CD14-positive monocyte (primary cell): ENCODE measurements around the gene CALML5. TPM values are rescaled to one million over a fixed set of nuclear protein-coding genes. Genes with fewer than 3 reads are reported as not detected.

Experiments
- DNase-seq, 3 donors: peaks; one replicate each; pipeline ENCODE4 v3.0.0-alpha.2; 2011 to 2022
- H2AFZ ChIP-seq: 2 replicates; pipeline ENCODE4 v1.6.0; 2012; ENCODE audit warnings: mild to moderate bottlenecking, low read depth, low read length, inconsistent platforms; ENCODE audit not compliant: insufficient read depth, poor library complexity, severe bottlenecking
- H3K27ac ChIP-seq, 2 donors: 1 replicate in 1 of 2; 2 replicates in 1 of 2; pipeline ENCODE4 v1.5.1; 2012 to 2013; ENCODE audit warnings: low read length in 2 of 2, control low read depth in 1 of 2, inconsistent platforms in 1 of 2, low read depth in 1 of 2, mild to moderate bottlenecking in 1 of 2
- H3K27me3 ChIP-seq, 2 donors: one replicate each; pipeline versions ENCODE4 v1.6.0 to v1.6.1; 2011 to 2013; ENCODE audit warnings: low read length in 2 of 2; ENCODE audit not compliant: control insufficient read depth in 2 of 2, insufficient read depth in 2 of 2
- H3K36me3 ChIP-seq, 2 donors: replicated peaks in 1 of 2; 1 replicate in 1 of 2; 2 replicates in 1 of 2; pipeline versions ENCODE4 v1.5.1 to v1.6.1; 2012 to 2013; ENCODE audit warnings: low read length in 2 of 2, control low read depth in 1 of 2, inconsistent platforms in 1 of 2, mild to moderate bottlenecking in 1 of 2; ENCODE audit not compliant: insufficient read depth in 2 of 2, control insufficient read depth in 1 of 2
- H3K4me1 ChIP-seq, 2 donors: 1 replicate in 1 of 2; 2 replicates in 1 of 2; pipeline versions ENCODE4 v1.5.1 to v1.6.1; 2012 to 2013; ENCODE audit warnings: low read length in 2 of 2, control low read depth in 1 of 2, inconsistent platforms in 1 of 2, mild to moderate bottlenecking in 1 of 2, moderate library complexity in 1 of 2; ENCODE audit not compliant: insufficient read depth in 2 of 2, control insufficient read depth in 1 of 2
- H3K4me2 ChIP-seq: replicated peaks from 2 replicates; pipeline ENCODE3; 2012; ENCODE audit warnings: low read length, moderate library complexity, mild to moderate bottlenecking; ENCODE audit not compliant: poor library complexity, severe bottlenecking; ENCODE audit errors: extremely low read depth
- H3K4me3 ChIP-seq, 3 experiments: fragments of 200-600 bp in 1 of 3; sonication (generic) in 1 of 3; replicated peaks in 1 of 3; 1 replicate in 2 of 3; 2 replicates in 1 of 3; pipeline ENCODE4 v1.5.1; 2011 to 2013; ENCODE audit warnings: low read length in 3 of 3, mild to moderate bottlenecking in 3 of 3, control low read depth in 2 of 3, low read depth in 2 of 3, inconsistent platforms in 1 of 3, moderate library complexity in 1 of 3
- H3K79me2 ChIP-seq: 2 replicates; pipeline ENCODE4 v1.6.0; 2012; ENCODE audit warnings: mild to moderate bottlenecking, control low read depth, inconsistent platforms, low read length, moderate library complexity; ENCODE audit not compliant: insufficient read depth
- H3K9ac ChIP-seq: 2 replicates; pipeline ENCODE4 v1.6.0; 2017; ENCODE audit warnings: low read length, mild to moderate bottlenecking; ENCODE audit not compliant: insufficient read depth, poor library complexity, severe bottlenecking
- H3K9me3 ChIP-seq, 2 donors: replicated peaks in 1 of 2; 1 replicate in 1 of 2; 2 replicates in 1 of 2; pipeline versions ENCODE4 v1.5.1 to v1.6.1; 2012 to 2013; ENCODE audit warnings: low read length in 2 of 2, control low read depth in 1 of 2; ENCODE audit not compliant: control insufficient read depth in 1 of 2, insufficient read depth in 1 of 2
- H4K20me1 ChIP-seq: 2 replicates; pipeline ENCODE4 v1.6.0; 2012; ENCODE audit warnings: mild to moderate bottlenecking, low read length, control low read depth, moderate library complexity; ENCODE audit not compliant: insufficient read depth
- H3K27ac Mint-ChIP-seq, 7 donors: one replicate each; pipeline ENCODE4 v1.8.0; 2020; ENCODE audit warnings: mild to moderate bottlenecking in 7 of 7, mixed read lengths in 7 of 7, moderate library complexity in 6 of 7, inconsistent platforms in 2 of 7
- H3K27me3 Mint-ChIP-seq, 3 donors: one replicate each; pipeline ENCODE4 v1.8.0; 2021 to 2022; ENCODE audit warnings: low read depth in 3 of 3, mild to moderate bottlenecking in 3 of 3, mixed read lengths in 3 of 3, moderate library complexity in 3 of 3, inconsistent platforms in 1 of 3
- H3K36me3 Mint-ChIP-seq, 2 donors: one replicate each; pipeline ENCODE4 v1.8.0; 2020; ENCODE audit warnings: mixed read lengths in 2 of 2, inconsistent platforms in 1 of 2, mild to moderate bottlenecking in 1 of 2
- H3K4me1 Mint-ChIP-seq: one replicate; pipeline ENCODE4 v1.8.0; 2020; ENCODE audit warnings: mild to moderate bottlenecking, mixed read lengths
- H3K4me3 Mint-ChIP-seq, 2 donors: one replicate each; pipeline ENCODE4 v1.8.0; 2020; ENCODE audit warnings: mild to moderate bottlenecking in 2 of 2, mixed read lengths in 2 of 2, moderate library complexity in 1 of 2
- H3K9me3 Mint-ChIP-seq, 7 donors: one replicate each; pipeline ENCODE4 v1.8.0; 2020 to 2022; ENCODE audit warnings: mixed read lengths in 7 of 7, mild to moderate bottlenecking in 6 of 7, moderate library complexity in 6 of 7, inconsistent platforms in 2 of 7
- WGBS: methylation state at CpG from one replicate; pipeline ENCODE4 v1.1.5; 2013; ENCODE audit warnings: missing lambda C conversion rate; ENCODE audit not compliant: insufficient coverage; 5-methylcytosine and 5-hydroxymethylcytosine counted together
- intact Hi-C, 2 donors: fragments of 100-400 bp; cut with micrococcal nuclease; formaldehyde crosslinking; loops; one replicate each; pipeline versions ENCODE4 v1.15.0 to v1.15.1; 2023
- polyA plus RNA-seq, 3 donors: library from polyadenylated mRNA; depleted of rRNA in 1 of 3; unstranded in 2 of 3; stranded (reverse) in 1 of 3; fragments of 300-500 nt in 2 of 3; fragments of >200 nt in 1 of 3; fragmentation: Illumina TruSeq in 2 of 3; gene quantifications; 1 replicate in 2 of 3; 2 replicates in 1 of 3; pipeline ENCODE4 v1.2.3, GENCODE V29; 2012 to 2021
- TF ChIP-seq, protein P1 (sequence below): fragments of 200-600 bp; IDR thresholded peaks from one replicate; pipeline ENCODE4 v1.8.0; 2022; ENCODE audit warnings: antibody characterized with exemption, mild to moderate bottlenecking

Gene CALML5
- polyA plus RNA-seq, 3 donors = not detected

DNA sequence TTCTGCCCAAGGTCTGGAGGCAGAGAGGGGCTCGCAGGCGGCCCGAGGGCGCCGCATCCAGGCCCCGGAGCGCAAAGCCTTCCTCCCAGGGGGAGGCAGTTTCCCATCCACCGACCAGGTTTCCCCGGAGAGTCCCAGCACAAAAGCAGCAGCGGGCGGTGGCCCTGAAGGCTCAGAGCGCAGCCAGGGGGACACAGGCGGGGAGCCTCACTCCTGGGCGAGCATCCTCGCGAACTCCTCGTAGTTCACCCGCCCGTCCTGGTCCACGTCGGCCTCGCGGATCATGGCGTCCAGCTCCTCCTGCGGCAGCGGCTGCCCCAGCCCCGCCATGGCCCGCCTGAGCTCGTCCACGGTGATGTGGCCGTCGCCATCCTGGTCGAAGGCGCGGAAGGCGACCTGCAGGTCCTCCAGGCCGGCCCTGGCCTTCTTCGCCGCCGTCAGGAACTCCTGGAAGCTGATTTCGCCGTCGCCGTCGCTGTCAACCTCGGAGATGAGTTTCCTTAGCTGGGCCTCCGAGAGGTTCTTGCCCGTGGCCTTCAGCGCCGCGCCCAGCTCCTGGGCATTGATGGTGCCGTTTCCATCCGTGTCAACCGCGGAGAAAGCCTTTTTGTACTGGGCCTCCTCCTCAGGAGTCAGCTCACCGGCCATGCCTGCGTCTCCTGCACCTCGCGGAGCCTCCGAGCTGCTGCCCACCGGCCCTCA, 428 bp downstream of the CALML5 start:
- TF ChIP-seq, protein P1, sequence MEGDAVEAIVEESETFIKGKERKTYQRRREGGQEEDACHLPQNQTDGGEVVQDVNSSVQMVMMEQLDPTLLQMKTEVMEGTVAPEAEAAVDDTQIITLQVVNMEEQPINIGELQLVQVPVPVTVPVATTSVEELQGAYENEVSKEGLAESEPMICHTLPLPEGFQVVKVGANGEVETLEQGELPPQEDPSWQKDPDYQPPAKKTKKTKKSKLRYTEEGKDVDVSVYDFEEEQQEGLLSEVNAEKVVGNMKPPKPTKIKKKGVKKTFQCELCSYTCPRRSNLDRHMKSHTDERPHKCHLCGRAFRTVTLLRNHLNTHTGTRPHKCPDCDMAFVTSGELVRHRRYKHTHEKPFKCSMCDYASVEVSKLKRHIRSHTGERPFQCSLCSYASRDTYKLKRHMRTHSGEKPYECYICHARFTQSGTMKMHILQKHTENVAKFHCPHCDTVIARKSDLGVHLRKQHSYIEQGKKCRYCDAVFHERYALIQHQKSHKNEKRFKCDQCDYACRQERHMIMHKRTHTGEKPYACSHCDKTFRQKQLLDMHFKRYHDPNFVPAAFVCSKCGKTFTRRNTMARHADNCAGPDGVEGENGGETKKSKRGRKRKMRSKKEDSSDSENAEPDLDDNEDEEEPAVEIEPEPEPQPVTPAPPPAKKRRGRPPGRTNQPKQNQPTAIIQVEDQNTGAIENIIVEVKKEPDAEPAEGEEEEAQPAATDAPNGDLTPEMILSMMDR = no peak
- WGBS = 97% methylated on average over 61 of the region's 61 CpGs
- Histone ChIP-seq H4K20me1 (no peaks in the 10 kb centered on the region), H2AFZ (no peak overlapping the region), H3K27ac (no peak overlapping the region), H3K9me3 (no peaks in the 10 kb centered on the region), H3K4me1 (no peaks in the 10 kb centered on the region), H3K9ac (no peak overlapping the region), H3K27me3 (no peaks in the 10 kb centered on the region), H3K4me3 (no peak overlapping the region), H3K36me3 (no peaks in the 10 kb centered on the region), H3K4me2 (no peak overlapping the region), H3K79me2 (no peaks in the 10 kb centered on the region)
- peaks cover 0 to 3% (median 0%) of the 10 kb centered on the region in 3 donors for H3K27me3 Mint-ChIP-seq
- no peaks in the 10 kb centered on the region for H3K9me3 Mint-ChIP-seq
- no peak overlapping the region for H3K27ac Mint-ChIP-seq
- no peak for DNase-seq
- no peaks in the 10 kb centered on the region for H3K36me3 Mint-ChIP-seq
- intact Hi-C loops = no loop called here
- H3K4me1 Mint-ChIP-seq = no peaks in the 10 kb centered on the region
- no peak overlapping the region for H3K4me3 Mint-ChIP-seq

DNA sequence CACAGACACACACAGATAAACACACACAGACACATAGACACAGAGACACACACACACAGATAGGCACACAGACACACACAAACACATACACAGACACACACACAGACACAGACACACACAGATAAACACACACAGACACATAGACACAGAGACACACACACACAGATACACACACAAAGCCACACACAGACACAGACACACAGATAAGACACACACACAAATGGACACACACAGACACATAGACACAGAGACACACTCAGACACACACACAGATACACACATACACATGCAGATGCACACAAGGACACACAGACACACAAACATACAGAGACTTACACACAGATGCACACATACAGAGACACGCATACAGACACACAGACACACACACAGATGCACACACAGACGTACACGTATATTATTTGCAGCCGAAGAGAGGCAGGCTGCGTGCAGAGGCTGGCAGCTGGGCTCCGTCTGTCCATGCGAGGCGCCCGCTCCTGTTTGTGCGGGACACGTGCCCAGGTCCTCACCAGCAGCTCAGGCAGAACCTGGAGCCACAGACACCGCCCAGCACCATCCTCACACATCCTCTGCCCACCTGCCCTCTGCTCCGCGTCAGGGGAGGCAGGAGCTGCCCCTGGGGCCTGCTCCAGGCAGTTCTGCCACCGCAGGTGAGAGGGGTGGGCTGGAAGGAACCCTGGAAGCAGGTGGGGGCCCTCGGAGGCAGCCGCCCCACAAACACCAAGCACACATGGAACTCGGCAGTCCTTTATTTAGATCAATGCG, 1.2 kb downstream of the CALML5 start:
- no peaks in the 10 kb centered on the region for H4K20me1 ChIP-seq
- no peak overlapping the region for H3K4me3 Mint-ChIP-seq

More for the DNA sequence above, 1.2 kb downstream of the CALML5 start:
- no peak overlapping the region for H3K27ac ChIP-seq
- 97% methylated on average over 11 of the region's 19 CpGs for WGBS
- no peaks in the 10 kb centered on the region for H3K27me3 ChIP-seq
- Mint-ChIP-seq H3K9me3 (peaks cover 0 to 2% (median 0%) of the 10 kb centered on the region in 7 donors), H3K27ac (no peak overlapping the region), H3K27me3 (peaks cover 0 to 3% (median 0%) of the 10 kb centered on the region in 3 donors), H3K4me1 (no peaks in the 10 kb centered on the region), H3K36me3 (no peaks in the 10 kb centered on the region)
- no peak overlapping the region for H2AFZ ChIP-seq
- TF ChIP-seq, protein P1 = no peak
- peaks cover 0 to 1% of the 10 kb centered on the region in 2 donors for H3K9me3 ChIP-seq
- H3K4me3 ChIP-seq = no peak overlapping the region
- no peak overlapping the region for H3K9ac ChIP-seq
- no peak overlapping the region for H3K4me2 ChIP-seq
- no peaks in the 10 kb centered on the region for H3K36me3 ChIP-seq
- no peaks in the 10 kb centered on the region for H3K79me2 ChIP-seq
- intact Hi-C loops = no loop called here
- H3K4me1 ChIP-seq = no peaks in the 10 kb centered on the region
- no peak for DNase-seq
